PFSK-1 (cell line): ENCODE results near the gene CFAP157.

Experiments
- FOXP2 ChIP-seq: optimal IDR thresholded peaks from 2 replicates; pipeline ENCODE3; 2011; ENCODE audit warnings: borderline replicate concordance, control low read depth, inconsistent platforms; ENCODE audit not compliant: insufficient read depth; ENCODE audit errors: extremely low read length, extremely low read depth
- POLR2AphosphoS5 ChIP-seq: IDR thresholded peaks from 2 replicates; pipeline ENCODE4 v1.6.1; 2012; ENCODE audit warnings: low read depth, mild to moderate bottlenecking, control low read depth, low read length, moderate library complexity
- REST ChIP-seq, 2 experiments: IDR thresholded peaks; 2 replicates each; pipeline versions ENCODE4 v1.6.1 to v1.8.0; 2011 to 2012; ENCODE audit warnings: low read depth in 2 of 2, low read length in 2 of 2, control low read depth in 1 of 2, inconsistent platforms in 1 of 2, mild to moderate bottlenecking in 1 of 2, moderate library complexity in 1 of 2; ENCODE audit not compliant: insufficient read depth in 1 of 2
- SIN3A ChIP-seq: IDR thresholded peaks from 2 replicates; pipeline ENCODE4 v1.6.1; 2012; ENCODE audit warnings: mild to moderate bottlenecking, low read length, moderate library complexity, borderline replicate concordance; ENCODE audit not compliant: insufficient read depth
- TAF1 ChIP-seq: IDR thresholded peaks from 2 replicates; pipeline ENCODE4 v1.6.1; 2012; ENCODE audit warnings: low read length, control low read depth, borderline replicate concordance; ENCODE audit not compliant: insufficient read depth

The CFAP157 gene

GRCh38 chr9:127673234-127673633 is 33.6 kb upstream of the CFAP157 start:
- TF ChIP-seq POLR2AphosphoS5 (no peak), REST (IDR thresholded peaks at IDR 0.05; ENCODE audit: insufficient read depth in 1 of 2, low read depth in 2 of 2, low read length in 2 of 2) (peak in 1 of 2 experiments; percentile 47; a peak in 1 of 4 replicates)

- TF ChIP-seq TAF1 (no peak), FOXP2 (no peak), POLR2AphosphoS5 (no peak), SIN3A (no peak), REST (IDR thresholded peaks at IDR 0.05; ENCODE audit: insufficient read depth in 1 of 2, low read depth in 2 of 2, low read length in 2 of 2) (no peak)
Measured at GRCh38 chr9:127676638-127677037, 30.1 kb upstream of the CFAP157 start.

- TF ChIP-seq POLR2AphosphoS5 (no peak), TAF1 (no peak), SIN3A (no peak), FOXP2 (no peak), REST (IDR thresholded peaks at IDR 0.05; ENCODE audit: insufficient read depth in 1 of 2, low read depth in 2 of 2, low read length in 2 of 2) (no peak)
Measured at GRCh38 chr9:127679506-127679905, 27.3 kb upstream of the CFAP157 start.

- TF ChIP-seq POLR2AphosphoS5 (no peak), SIN3A (no peak), REST (IDR thresholded peaks at IDR 0.05; ENCODE audit: insufficient read depth in 1 of 2, low read depth in 2 of 2, low read length in 2 of 2) (no peak), FOXP2 (no peak), TAF1 (no peak)
Measured at GRCh38 chr9:127680226-127680625, 26.6 kb upstream of the CFAP157 start.

- TF ChIP-seq REST (IDR thresholded peaks at IDR 0.05; ENCODE audit: insufficient read depth in 1 of 2, low read depth in 2 of 2, low read length in 2 of 2), result no peak
- TF ChIP-seq FOXP2, result no peak
- TF ChIP-seq SIN3A, result no peak
- no peak for TF ChIP-seq POLR2AphosphoS5
- no peak for TF ChIP-seq TAF1
Measured at GRCh38 chr9:127680846-127681245, 25.9 kb upstream of the CFAP157 start.
